ENCODE measurements around the gene BTNL9.
"Not testable (repeated sequence)": the region's sequence is repeated elsewhere in the genome, so short reads cannot be mapped to it uniquely, and the experiment has no call there.

Gene BTNL9

DNA sequence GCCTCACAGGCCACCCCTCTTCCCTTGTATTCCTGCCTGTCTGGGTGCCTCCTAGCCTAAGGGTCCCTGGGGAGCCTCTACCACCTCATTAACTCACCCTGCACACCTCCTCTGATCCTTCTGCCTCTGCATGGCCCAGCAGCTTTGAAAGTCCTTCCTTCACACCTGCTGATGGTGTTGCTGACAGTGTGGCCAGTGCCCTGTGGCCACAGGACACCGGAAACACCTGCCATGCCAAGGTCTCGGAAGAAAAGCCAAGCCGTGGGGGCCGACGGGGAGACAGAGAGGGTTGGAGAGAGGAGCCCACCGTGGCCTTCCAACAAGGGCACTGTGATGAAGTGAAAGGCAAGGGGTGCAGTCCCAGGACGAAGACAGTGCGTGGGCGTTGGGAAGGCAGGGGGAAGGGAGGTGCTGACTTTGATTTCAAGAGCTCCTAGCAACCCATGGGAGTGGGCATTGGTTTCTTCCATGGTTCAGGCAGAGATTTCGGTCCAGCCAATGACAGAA, 4.1 kb downstream of the BTNL9 start:
- Histone ChIP-seq H3K4me3 (ENCODE audit: low read length) (no peak overlapping the region), H3K4me1 (ENCODE audit: control insufficient read depth, insufficient read depth, low read length) (no peaks in the 10 kb centered on the region), H3K9me3 (replicated peaks; ENCODE audit: low read length) (no peaks in the 10 kb centered on the region), H3K4me2 (ENCODE audit: low read length) (no peak overlapping the region), H3K36me3 (ENCODE audit: insufficient read depth, low read length) (no peaks in the 10 kb centered on the region), H3K9ac (ENCODE audit: low read depth, low read length) (no peak overlapping the region), H3K27me3 (ENCODE audit: control insufficient read depth, insufficient read depth, low read length) (peaks cover 33% of the 10 kb centered on the region)

DNA sequence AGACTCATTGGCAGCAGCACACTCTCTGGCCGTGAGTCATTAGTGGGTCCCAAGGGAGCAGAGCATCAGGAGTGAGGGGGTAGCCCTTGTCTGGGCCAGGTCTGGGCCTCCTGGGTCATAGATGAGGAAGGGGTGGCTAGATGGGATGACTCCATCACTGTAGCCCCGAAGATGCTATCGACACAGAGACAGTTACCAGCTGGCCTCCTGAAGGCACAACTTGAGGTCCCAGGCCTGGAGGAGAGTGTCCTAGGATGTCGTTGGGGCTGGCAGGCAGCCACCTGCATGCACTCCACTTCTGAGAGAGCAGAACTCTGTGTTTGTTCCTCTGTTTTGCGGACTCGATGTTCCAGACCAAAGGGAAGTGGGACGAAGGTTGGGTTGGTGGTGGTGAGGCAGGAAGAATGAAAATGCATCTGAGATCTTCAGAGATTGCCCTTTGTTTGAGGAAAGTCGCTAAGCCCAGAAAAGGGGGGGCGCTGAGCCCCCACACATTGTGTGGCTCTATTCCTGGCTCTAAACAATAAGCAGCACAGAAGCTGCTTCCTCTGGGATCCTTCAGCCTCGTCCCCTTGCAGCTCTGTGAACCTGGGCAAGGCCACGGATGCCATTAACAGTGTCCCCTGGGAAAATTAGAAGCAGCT, 4.7 kb downstream of the BTNL9 start:
- Histone ChIP-seq H3K36me3 (ENCODE audit: insufficient read depth, low read length) (no peaks in the 10 kb centered on the region), H3K4me2 (ENCODE audit: low read length) (no peak overlapping the region), H3K4me3 (ENCODE audit: low read length) (no peak overlapping the region), H3K4me1 (ENCODE audit: control insufficient read depth, insufficient read depth, low read length) (no peaks in the 10 kb centered on the region), H3K9ac (ENCODE audit: low read depth, low read length) (no peak overlapping the region), H3K9me3 (replicated peaks; ENCODE audit: low read length) (no peaks in the 10 kb centered on the region), H3K27me3 (ENCODE audit: control insufficient read depth, insufficient read depth, low read length) (peaks cover 36% of the 10 kb centered on the region)

DNA sequence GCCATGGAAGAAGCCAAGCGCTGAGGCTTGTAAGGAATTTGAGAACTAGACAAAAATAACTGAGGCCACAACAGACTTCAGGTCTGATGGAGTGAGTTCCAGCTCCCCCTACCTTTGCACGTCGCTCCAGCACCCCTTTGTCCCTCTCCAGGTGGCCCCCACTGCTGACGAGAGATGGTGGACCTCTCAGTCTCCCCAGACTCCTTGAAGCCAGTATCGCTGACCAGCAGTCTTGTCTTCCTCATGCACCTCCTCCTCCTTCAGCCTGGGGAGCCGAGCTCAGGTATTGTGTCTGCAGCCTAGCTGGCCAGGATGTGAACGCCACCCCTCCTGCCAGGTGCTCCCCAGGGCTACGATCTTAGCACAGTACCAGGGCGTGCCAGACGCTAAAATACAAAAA, 5.2 kb downstream of the BTNL9 start:
- H3K9ac ChIP-seq (ENCODE audit: low read depth, low read length) = no peak overlapping the region
- H3K4me2 ChIP-seq (ENCODE audit: low read length) = no peak overlapping the region
- no peaks in the 10 kb centered on the region for H3K9me3 ChIP-seq (replicated peaks; ENCODE audit: low read length)
- H3K36me3 ChIP-seq (ENCODE audit: insufficient read depth, low read length) = no peaks in the 10 kb centered on the region
- no peak overlapping the region for H3K4me3 ChIP-seq (ENCODE audit: low read length)
- no peaks in the 10 kb centered on the region for H3K4me1 ChIP-seq (ENCODE audit: control insufficient read depth, insufficient read depth, low read length)
- H3K27me3 ChIP-seq (ENCODE audit: control insufficient read depth, insufficient read depth, low read length) = peaks cover 36% of the 10 kb centered on the region

DNA sequence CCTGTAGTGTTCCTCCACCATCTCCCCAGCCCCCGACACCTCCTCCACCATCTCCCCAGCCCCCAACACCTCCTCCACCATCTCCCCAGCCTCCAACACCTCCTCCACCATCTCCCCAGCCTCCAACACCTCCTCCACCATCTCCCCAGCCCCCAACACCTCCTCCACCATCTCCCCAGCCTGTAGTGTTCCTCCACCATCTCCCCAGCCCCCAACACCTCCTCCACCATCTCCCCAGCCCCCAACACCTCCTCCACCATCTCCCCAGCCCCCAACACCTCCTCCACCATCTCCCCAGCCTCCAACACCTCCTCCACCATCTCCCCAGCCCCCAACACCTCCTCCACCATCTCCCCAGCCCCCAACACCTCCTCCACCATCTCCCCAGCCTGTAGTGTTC, 5.8 kb downstream of the BTNL9 start:
- not testable (repeated sequence) for H3K9me3 ChIP-seq (replicated peaks; ENCODE audit: low read length)

DNA sequence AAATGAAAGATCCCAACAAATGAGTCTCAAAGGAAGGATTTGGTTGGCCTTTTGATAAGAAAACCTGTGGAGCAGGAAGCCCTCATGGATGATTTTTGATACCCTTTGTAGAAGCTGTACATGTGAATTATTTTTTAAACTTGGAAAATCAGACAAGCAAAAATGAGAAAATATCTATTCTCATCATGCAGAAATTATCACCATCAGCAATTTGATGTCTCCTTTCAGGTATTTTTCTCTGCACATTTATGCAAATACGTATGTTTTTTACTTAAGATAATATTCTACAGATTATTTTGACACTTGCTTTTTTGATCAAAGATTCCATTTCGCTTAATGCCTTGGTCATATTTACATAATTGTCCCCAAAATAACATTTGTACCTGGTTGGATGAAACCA, 7.2 kb downstream of the BTNL9 start:
- H3K4me1 ChIP-seq (ENCODE audit: control insufficient read depth, insufficient read depth, low read length) = no peaks in the 10 kb centered on the region
- no peak overlapping the region for H3K4me2 ChIP-seq (ENCODE audit: low read length)
- H3K27me3 ChIP-seq (ENCODE audit: control insufficient read depth, insufficient read depth, low read length) = peaks cover 41% of the 10 kb centered on the region
- no peak overlapping the region for H3K4me3 ChIP-seq (ENCODE audit: low read length)
- no peaks in the 10 kb centered on the region for H3K36me3 ChIP-seq (ENCODE audit: insufficient read depth, low read length)
- no peaks in the 10 kb centered on the region for H3K9me3 ChIP-seq (replicated peaks; ENCODE audit: low read length)
- no peak overlapping the region for H3K9ac ChIP-seq (ENCODE audit: low read depth, low read length)

More for the DNA sequence above, 5.8 kb downstream of the BTNL9 start:
- not testable (repeated sequence) for H3K4me1 ChIP-seq (ENCODE audit: control insufficient read depth, insufficient read depth, low read length); H3K4me3 ChIP-seq (ENCODE audit: low read length); H3K36me3 ChIP-seq (ENCODE audit: insufficient read depth, low read length); H3K4me2 ChIP-seq (ENCODE audit: low read length); H3K9ac ChIP-seq (ENCODE audit: low read depth, low read length)
- peaks cover 37% of the 10 kb centered on the region for H3K27me3 ChIP-seq (ENCODE audit: control insufficient read depth, insufficient read depth, low read length)

DNA sequence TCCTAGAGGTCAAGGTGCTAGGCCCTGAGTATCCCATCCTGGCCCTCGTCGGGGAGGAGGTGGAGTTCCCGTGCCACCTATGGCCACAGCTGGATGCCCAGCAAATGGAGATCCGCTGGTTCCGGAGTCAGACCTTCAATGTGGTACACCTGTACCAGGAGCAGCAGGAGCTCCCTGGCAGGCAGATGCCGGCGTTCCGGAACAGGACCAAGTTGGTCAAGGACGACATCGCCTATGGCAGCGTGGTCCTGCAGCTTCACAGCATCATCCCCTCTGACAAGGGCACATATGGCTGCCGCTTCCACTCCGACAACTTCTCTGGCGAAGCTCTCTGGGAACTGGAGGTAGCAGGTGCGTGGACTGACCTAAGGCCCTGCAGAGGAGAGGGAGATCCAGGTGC, 7.9 kb downstream of the BTNL9 start:
- Histone ChIP-seq H3K4me3 (ENCODE audit: low read length) (no peak overlapping the region), H3K36me3 (ENCODE audit: insufficient read depth, low read length) (no peaks in the 10 kb centered on the region), H3K4me2 (ENCODE audit: low read length) (no peak overlapping the region), H3K9ac (ENCODE audit: low read depth, low read length) (no peak overlapping the region), H3K27me3 (ENCODE audit: control insufficient read depth, insufficient read depth, low read length) (peaks cover 43% of the 10 kb centered on the region), H3K9me3 (replicated peaks; ENCODE audit: low read length) (no peaks in the 10 kb centered on the region), H3K4me1 (ENCODE audit: control insufficient read depth, insufficient read depth, low read length) (no peaks in the 10 kb centered on the region)

DNA sequence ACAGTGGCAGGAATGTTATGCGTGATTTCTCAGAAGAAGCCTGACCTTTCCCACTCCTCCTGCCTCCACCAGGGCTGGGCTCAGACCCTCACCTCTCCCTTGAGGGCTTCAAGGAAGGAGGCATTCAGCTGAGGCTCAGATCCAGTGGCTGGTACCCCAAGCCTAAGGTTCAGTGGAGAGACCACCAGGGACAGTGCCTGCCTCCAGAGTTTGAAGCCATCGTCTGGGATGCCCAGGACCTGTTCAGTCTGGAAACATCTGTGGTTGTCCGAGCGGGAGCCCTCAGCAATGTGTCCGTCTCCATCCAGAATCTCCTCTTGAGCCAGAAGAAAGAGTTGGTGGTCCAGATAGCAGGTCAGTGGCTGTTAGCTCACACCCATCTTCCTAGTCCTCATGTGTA, 9.9 kb downstream of the BTNL9 start:
- Histone ChIP-seq H3K36me3 (ENCODE audit: insufficient read depth, low read length) (no peaks in the 10 kb centered on the region), H3K9ac (ENCODE audit: low read depth, low read length) (no peak overlapping the region), H3K4me3 (ENCODE audit: low read length) (no peak overlapping the region), H3K27me3 (ENCODE audit: control insufficient read depth, insufficient read depth, low read length) (peaks cover 60% of the 10 kb centered on the region), H3K4me1 (ENCODE audit: control insufficient read depth, insufficient read depth, low read length) (peaks cover 9% of the 10 kb centered on the region), H3K4me2 (ENCODE audit: low read length) (no peak overlapping the region), H3K9me3 (replicated peaks; ENCODE audit: low read length) (no peaks in the 10 kb centered on the region)

DNA sequence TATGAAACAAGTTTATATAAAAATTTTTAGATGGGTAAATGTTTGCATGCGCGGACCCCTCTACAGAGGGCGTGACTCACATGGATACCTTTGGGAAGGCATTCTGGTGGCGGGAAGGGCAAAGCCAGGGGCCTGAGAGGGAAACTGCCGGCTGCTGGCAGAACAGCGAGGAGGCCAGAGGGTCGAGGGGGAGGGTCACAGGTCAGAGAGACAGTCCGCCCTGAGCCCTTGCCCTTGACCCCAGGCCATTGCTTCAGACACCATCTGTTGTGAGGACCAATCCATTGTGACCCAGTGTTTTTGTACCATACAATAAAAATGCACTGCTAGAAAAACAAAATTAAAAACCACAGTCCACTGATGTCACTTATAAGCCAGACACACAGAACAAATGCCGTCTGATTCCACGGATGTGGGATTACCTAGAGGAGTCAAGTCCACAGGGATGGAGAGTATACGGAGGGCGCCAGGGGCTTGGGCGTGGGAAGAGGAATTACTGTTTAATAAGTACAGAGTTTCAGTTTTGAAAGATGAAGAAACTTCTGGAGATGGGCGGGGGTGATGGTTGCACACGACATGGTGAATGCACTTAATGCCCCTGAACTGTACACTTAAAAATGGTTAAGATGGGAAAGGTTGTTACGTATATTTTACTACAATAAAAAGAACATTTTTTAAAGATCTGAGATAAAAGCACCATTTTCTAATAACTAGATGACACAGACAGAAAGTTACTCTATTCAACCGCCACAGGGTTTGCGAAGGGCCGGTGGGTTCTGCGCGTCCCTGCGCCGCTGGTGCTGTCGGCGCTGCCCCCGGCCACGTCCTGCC, 12.0 kb downstream of the BTNL9 start:
- H3K9ac ChIP-seq (ENCODE audit: low read depth, low read length) = no peak overlapping the region
- peaks cover 72% of the 10 kb centered on the region for H3K27me3 ChIP-seq (ENCODE audit: control insufficient read depth, insufficient read depth, low read length)
- H3K36me3 ChIP-seq (ENCODE audit: insufficient read depth, low read length) = no peaks in the 10 kb centered on the region
- H3K4me2 ChIP-seq (ENCODE audit: low read length) = peak overlapping the region; percentile 59
- H3K9me3 ChIP-seq (replicated peaks; ENCODE audit: low read length) = no peaks in the 10 kb centered on the region
- H3K4me1 ChIP-seq (ENCODE audit: control insufficient read depth, insufficient read depth, low read length) = peaks cover 9% of the 10 kb centered on the region
- peak overlapping the region; percentile 51 for H3K4me3 ChIP-seq (ENCODE audit: low read length)

DNA sequence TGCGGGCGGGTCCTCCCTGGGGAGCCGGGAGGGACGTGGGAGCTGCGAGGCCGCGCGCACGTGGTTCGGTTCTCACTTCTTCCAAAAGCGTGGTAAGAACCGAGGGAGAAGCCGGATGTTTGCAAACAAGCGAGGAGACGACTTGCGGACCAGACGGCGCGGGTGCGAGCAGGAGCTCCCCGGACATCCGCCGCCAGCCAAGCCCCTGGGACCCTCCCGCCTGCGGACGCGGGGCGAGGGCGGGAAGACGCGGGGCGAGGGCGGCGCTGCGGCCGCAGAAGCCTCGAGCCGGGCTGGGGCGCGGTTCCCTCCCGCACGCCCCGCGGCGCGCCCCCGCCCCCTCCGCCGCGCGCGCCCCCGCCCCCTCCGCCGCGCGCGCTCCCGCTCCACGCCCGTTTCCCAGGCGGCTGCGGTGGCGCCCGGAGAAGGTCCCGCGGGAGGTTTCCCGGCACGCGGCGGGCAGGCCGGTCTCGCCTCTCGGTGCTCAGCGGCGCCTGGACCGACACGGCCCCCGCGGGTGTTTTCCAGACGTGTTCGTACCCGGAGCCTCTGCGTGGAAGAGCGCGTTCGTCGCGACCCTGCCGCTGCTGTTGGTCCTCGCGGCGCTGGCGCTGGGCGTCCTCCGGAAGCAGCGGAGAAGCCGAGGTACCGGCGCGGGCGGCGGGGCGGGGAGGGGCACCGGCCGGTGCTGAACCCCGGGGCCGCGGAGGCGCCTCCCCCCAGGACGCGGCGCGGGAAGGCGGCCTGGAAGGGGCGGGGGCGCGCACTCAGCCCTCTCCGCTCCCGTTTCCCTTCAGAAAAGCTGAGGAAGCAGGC, 12.8 kb downstream of the BTNL9 start:
- H3K9me3 ChIP-seq (replicated peaks; ENCODE audit: low read length) = no peaks in the 10 kb centered on the region
- peak overlapping the region; percentile 61 for H3K4me3 ChIP-seq (ENCODE audit: low read length)
- peaks cover 76% of the 10 kb centered on the region for H3K27me3 ChIP-seq (ENCODE audit: control insufficient read depth, insufficient read depth, low read length)
- H3K36me3 ChIP-seq (ENCODE audit: insufficient read depth, low read length) = no peaks in the 10 kb centered on the region
- peaks cover 9% of the 10 kb centered on the region for H3K4me1 ChIP-seq (ENCODE audit: control insufficient read depth, insufficient read depth, low read length)
- H3K9ac ChIP-seq (ENCODE audit: low read depth, low read length) = no peak overlapping the region
- peak overlapping the region; percentile 76 for H3K4me2 ChIP-seq (ENCODE audit: low read length)

DNA sequence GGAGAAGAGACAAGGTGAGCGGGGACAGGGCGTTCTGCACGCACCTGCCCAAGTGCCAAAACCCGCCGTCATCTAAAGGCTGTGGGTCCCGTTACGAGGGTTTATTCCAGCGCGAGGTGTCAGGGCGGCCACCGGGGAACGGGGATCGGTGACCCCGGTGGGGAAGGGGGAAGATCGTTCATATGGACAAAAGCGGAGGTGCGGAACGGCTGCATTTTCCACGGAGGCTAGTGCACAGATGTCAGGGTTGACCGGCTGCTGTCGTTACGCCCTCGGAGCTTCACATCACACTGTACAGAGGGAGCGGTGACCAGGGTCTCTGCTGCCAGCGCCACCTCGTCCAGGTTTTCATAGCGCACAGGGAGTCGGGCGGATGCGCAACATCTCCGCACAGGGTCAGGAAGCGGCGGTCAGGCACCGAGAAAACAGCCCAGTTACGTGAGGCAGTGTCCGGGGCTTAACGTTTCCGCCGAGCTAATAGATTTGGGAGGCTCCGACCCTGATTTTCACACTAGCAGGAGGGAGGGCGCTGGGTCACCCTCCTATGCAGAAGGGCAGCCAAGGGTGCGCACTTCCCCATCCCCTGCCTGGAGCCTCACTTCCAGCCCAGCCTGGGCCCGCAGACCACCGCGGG, 13.5 kb downstream of the BTNL9 start:
- Histone ChIP-seq H3K27me3 (ENCODE audit: control insufficient read depth, insufficient read depth, low read length) (peaks cover 83% of the 10 kb centered on the region), H3K36me3 (ENCODE audit: insufficient read depth, low read length) (no peaks in the 10 kb centered on the region), H3K4me1 (ENCODE audit: control insufficient read depth, insufficient read depth, low read length) (peaks cover 9% of the 10 kb centered on the region), H3K9ac (ENCODE audit: low read depth, low read length) (no peak overlapping the region), H3K9me3 (replicated peaks; ENCODE audit: low read length) (no peaks in the 10 kb centered on the region), H3K4me3 (ENCODE audit: low read length) (peak overlapping the region; percentile 61), H3K4me2 (ENCODE audit: low read length) (peak overlapping the region; percentile 76)

DNA sequence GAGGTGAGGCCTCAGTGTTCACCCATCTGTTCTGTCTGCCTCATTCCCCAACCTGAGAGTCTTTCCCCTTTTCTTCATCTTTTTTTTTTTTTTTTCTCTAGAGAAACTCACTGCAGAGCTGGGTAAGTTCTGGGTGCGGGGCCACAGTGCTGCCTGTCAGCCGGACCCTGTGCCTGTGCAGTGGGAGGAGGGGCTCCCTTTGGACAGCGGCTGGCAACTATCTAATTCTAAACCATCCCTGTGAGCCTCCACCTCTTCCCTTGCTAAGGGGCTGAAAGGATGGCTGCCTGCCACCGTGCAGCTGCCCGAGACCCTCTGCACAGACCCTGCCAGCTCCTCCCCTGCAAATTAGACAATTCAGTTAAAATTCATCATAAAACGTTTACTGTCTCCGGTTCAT, 14.1 kb downstream of the BTNL9 start:
- Histone ChIP-seq H3K9ac (ENCODE audit: low read depth, low read length) (no peak overlapping the region), H3K36me3 (ENCODE audit: insufficient read depth, low read length) (no peaks in the 10 kb centered on the region), H3K27me3 (ENCODE audit: control insufficient read depth, insufficient read depth, low read length) (peaks cover 89% of the 10 kb centered on the region), H3K4me3 (ENCODE audit: low read length) (no peak overlapping the region), H3K4me1 (ENCODE audit: control insufficient read depth, insufficient read depth, low read length) (peaks cover 9% of the 10 kb centered on the region), H3K9me3 (replicated peaks; ENCODE audit: low read length) (no peaks in the 10 kb centered on the region), H3K4me2 (ENCODE audit: low read length) (no peak overlapping the region)

Data from skeletal muscle satellite cell (primary cell).